Nasal cavity respiratory epithelium epithelial cell of viscerocranial mucosa (primary cell): Measurements from ENCODE around the gene AKR1A1. TPM values are rescaled to one million over a fixed set of nuclear protein-coding genes. Genes with fewer than 3 reads are reported as not detected.

Source experiments
- total RNA-seq: library from RNA; depleted of rRNA; stranded (reverse); fragments of >200 nt; gene quantifications from 2 replicates; pipeline ENCODE4 v1.2.3, GENCODE V29; 2014

Gene AKR1A1
- 84.6 and 90.2 TPM in 2 replicates for total RNA-seq

DNA sequence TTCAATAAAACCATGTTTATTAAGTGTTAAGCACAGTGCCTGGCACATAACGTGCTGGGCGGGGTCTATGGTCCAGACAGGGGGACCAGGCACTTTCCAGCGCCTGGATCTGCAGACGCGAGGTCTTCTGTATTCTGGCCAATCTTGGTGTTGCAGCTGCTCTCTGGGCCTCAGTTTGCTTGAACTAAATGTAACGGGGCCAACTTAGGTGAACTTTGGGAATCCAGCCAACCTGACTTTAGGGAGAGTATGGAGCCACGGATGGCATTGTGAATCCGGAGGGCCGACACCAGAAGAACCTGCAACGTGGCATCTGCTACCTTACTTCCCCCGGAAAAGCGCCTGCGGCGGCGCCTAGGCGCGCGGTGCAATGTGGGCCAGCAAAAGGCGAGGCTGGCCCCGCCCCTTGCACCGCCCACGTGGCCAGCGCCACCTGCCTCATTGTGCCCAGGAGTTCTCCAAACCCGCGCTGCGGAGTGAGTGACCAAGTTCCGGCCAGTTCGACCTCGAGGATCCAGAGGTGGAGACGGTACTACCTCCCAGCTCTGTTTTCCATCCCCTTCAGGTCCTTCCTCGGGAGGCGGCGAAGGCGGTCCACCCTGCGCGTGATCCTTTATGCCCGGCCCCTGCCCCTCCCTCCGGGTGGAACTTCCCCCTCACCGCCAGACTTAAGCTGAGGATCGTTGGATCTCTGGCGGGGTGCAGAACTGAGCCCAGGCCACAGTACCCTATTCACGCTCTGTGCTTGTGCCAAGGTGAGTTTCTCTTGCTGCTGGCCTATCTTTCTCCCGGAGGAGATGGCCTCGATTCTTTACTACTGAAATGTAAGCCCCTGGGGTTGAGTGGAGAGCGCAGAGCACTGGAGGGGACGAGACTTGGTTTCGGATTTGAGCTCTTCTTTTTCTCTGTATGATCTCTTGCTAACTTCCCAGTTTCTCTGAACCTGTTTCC, at the start of gene AKR1A1:
Gene AKR1A1 (plus strand): TSS at position 426 of the 951 bp plus-strand sequence. CDS start 10,969 bp downstream, outside the sequence.

DNA sequence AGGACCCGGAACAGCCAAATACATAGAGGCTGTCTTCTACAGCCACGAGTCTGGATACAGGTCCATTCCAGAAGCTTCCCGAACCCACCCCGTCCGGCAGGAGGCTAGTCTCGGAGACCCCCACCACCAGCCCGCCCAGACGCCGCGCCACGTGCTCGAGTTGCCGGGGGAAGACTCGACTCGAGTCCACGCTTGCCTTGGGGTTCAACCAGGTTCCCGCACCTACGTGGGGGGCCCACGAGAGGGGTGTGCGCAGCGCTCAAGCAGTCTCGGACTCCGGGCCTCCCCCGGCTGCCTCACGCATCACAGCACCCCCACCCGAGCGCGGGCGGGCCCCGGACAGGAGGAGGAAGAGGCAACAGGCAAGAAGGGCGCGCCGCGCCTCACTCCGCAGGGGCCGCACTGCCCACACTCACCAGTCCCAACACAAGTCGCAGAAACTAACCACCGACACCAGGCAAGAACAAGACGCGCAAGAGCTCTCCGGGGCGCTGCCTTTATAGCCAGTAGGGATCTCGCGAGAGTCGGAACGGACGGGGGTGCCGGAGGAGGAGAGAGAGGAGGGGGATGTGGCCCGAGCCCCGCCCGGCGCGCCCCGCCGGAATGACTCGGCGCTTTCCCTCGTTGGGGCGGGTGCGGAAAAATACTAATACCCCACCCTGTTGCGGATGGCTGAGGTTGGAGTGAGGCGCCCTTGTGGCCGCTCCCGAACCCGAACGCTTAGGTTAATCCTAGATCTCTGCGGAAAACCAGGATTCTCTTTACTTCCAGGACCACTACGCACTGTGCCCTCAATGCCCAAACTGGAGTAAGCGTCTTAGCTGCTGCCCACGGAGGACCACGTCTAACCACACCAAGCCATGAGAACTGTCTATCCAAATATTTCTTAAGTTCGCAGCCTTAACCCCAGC, 29.0 kb upstream of the AKR1A1 start, which contains the start of gene PRDX1:
Gene PRDX1 (minus strand): TSS at position 472 of the 911 bp plus-strand sequence. CDS start 2,841 bp downstream, outside the sequence.

DNA sequence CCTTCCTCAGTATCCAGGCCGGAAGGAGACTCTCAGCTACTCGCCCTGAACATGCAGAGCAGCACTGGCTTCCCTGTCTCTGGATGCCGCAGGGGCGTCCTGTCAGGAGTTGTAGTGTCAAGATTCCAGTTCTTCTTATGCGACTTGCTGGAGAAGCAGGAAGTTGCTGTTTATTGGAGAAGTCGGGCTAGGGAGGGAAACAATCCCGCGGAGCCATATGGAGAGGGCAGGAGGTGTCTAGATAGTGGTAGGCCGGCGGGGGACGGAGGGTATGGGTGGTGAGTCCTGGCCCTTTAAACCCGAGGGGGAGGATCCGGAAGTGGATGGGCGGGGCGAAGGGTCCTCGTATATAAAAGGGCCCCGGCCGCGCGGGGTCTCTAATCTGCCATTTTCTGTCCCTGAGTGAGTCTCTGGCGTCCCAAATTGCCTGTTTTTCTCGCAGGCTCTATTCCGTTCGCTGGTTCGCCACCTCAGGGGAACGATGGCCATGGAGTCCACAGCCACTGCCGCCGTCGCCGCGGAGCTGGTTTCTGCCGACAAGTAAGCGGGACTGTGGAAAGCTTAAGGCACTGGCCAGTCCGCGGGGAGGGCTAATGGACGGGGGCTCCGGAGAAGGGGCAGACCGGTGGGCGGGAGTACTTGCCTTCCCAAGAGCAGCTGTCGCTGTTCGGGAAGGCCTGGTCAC, 33.2 kb downstream of the AKR1A1 start, which contains the start of gene NASP:
Gene NASP (plus strand): TSS at position 376 of the 685 bp plus-strand sequence. CDS start 106 bp downstream, at position 482.

Other genes starting within 250 kb of the AKR1A1 start
- 0.34 and 0.50 TPM in 2 replicates for gene HPDL, start 223.9 kb upstream of the AKR1A1 start, total RNA-seq
- gene TOE1, start 210.7 kb upstream of the AKR1A1 start, total RNA-seq = 7.9 and 8.0 TPM in 2 replicates
- 11.9 and 14.7 TPM in 2 replicates for gene MUTYH, start 210.4 kb upstream of the AKR1A1 start, total RNA-seq
- gene TESK2, start 59.7 kb upstream of the AKR1A1 start, total RNA-seq = 3.1 and 5.2 TPM in 2 replicates
- 0.36 and 2.7 TPM in 2 replicates for gene CCDC163, start 50.8 kb upstream of the AKR1A1 start, total RNA-seq
- gene MMACHC, start 50.5 kb upstream of the AKR1A1 start, total RNA-seq = 2.4 and 3.7 TPM in 2 replicates
- gene PRDX1, start 28.9 kb upstream of the AKR1A1 start, total RNA-seq = 292 and 739 TPM in 2 replicates
- 27.7 and 36.0 TPM in 2 replicates for gene NASP, start 33.2 kb downstream of the AKR1A1 start, total RNA-seq
- 0.68 and 1.2 TPM in 2 replicates for gene CCDC17, start 73.2 kb downstream of the AKR1A1 start, total RNA-seq
- 157 and 163 TPM in 2 replicates for gene GPBP1L1, start 135.7 kb downstream of the AKR1A1 start, total RNA-seq
- 14.1 and 14.4 TPM in 2 replicates for gene TMEM69, start 137.4 kb downstream of the AKR1A1 start, total RNA-seq
- gene IPP, start 199.8 kb downstream of the AKR1A1 start, total RNA-seq = 14.0 and 16.3 TPM in 2 replicates